ENCODE results near the gene PAPOLA. TPM values are rescaled to one million over a fixed set of nuclear protein-coding genes. Genes with fewer than 3 reads are reported as not detected.

Gene PAPOLA
- total RNA-seq, 4 donors from 2014 or later, result 111 to 167 (median 134) TPM

DNA sequence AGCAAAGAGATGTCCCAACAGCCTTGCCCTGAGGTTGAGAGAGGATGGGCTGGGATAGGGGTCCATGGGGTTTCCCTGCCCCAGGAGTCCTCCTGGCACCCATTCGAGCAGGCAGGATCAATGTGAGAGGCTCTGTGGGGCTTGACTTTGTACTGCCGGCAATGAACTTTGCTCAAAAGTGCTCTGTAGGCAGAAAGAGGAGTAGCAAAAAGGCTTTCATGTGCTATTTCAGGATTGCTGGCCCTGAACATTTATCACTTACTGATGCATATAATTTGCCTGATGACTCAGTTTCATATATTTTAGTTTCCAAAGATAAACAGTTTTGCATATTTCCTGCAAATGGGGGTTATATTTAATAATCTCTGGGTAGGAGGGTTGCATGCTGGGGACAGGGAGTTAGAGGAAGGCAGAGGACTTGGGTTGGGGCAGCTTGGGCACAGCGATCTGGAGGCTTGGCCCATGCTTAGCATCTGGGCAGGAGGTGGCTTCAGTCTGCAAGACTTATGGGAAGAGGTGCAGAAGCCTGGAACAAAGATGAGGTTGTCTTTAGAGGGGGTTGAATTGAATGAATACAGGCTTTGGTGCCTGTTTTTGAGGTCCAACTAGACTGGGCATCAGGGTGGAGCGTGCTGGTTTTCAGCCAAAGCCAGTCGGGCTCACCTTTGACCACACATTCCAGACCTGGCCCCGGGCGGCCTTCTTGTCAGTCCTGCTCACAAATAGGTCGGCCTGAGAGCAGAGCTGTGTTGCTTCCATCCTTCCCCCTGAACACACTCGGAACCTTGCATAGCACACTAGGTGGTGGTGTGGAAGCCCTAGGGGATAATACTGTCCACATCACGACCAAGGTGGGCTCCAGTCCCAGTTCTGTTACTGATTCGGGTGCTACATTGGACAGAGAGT lies 101.4 kb downstream of the PAPOLA start:
- no peaks in the 10 kb centered on the region for H3K36me3 ChIP-seq
- peaks cover 33% of the 10 kb centered on the region for H3K27me3 ChIP-seq
- WGBS, 2 donors (ENCODE audit: low coverage in 1 of 2), result 53 to 73% methylated on average over 5 to 7 of the region's 11 CpGs
- no peak for ATAC-seq
- no peaks in the 10 kb centered on the region for H3K4me1 ChIP-seq
- TF ChIP-seq EP300 (IDR thresholded peaks at IDR 0.05), result no peak
- TF ChIP-seq POLR2AphosphoS5 (IDR thresholded peaks at IDR 0.05), result no peak
- TF ChIP-seq, protein P1, sequence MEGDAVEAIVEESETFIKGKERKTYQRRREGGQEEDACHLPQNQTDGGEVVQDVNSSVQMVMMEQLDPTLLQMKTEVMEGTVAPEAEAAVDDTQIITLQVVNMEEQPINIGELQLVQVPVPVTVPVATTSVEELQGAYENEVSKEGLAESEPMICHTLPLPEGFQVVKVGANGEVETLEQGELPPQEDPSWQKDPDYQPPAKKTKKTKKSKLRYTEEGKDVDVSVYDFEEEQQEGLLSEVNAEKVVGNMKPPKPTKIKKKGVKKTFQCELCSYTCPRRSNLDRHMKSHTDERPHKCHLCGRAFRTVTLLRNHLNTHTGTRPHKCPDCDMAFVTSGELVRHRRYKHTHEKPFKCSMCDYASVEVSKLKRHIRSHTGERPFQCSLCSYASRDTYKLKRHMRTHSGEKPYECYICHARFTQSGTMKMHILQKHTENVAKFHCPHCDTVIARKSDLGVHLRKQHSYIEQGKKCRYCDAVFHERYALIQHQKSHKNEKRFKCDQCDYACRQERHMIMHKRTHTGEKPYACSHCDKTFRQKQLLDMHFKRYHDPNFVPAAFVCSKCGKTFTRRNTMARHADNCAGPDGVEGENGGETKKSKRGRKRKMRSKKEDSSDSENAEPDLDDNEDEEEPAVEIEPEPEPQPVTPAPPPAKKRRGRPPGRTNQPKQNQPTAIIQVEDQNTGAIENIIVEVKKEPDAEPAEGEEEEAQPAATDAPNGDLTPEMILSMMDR (IDR thresholded peaks at IDR 0.05), result no peak
- no peak overlapping the region for H3K4me3 ChIP-seq
- H3K27ac ChIP-seq, result no peak overlapping the region
- H3K9me3 ChIP-seq, result no peaks in the 10 kb centered on the region

DNA sequence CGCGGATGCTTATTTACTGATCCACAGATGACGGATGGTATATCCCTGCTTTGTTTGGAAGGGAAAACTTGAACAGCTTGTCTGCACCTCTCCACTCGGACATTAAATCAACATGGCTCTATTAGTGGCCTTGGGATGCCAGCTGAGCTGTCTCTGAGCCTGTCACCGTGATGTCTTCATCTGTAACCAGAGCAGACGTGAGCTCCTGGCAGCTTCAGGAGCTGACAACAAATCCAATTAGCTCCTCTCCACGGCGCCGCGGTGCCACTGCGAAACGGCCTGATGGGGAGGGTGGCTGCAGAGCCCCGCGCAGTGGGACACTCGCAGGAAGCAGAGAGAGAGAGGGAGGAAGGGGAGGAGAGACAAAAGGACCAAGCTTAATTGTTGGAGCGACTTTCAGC lies 112.3 kb downstream of the PAPOLA start:
- Histone ChIP-seq H3K4me3 (no peak overlapping the region), H3K4me1 (no peaks in the 10 kb centered on the region), H3K36me3 (no peaks in the 10 kb centered on the region), H3K27me3 (peaks cover 37% of the 10 kb centered on the region), H3K9me3 (no peaks in the 10 kb centered on the region), H3K27ac (no peak overlapping the region)
- TF ChIP-seq, protein P1 (IDR thresholded peaks at IDR 0.05), result no peak
- TF ChIP-seq POLR2A (IDR thresholded peaks at IDR 0.05) (no peak), POLR2AphosphoS5 (IDR thresholded peaks at IDR 0.05) (no peak), EP300 (IDR thresholded peaks at IDR 0.05) (no peak)
- ATAC-seq, result no peak
- 24 to 28% methylated on average over 3 to 9 of the region's 16 CpGs for WGBS, 2 donors (ENCODE audit: low coverage in 1 of 2)

DNA sequence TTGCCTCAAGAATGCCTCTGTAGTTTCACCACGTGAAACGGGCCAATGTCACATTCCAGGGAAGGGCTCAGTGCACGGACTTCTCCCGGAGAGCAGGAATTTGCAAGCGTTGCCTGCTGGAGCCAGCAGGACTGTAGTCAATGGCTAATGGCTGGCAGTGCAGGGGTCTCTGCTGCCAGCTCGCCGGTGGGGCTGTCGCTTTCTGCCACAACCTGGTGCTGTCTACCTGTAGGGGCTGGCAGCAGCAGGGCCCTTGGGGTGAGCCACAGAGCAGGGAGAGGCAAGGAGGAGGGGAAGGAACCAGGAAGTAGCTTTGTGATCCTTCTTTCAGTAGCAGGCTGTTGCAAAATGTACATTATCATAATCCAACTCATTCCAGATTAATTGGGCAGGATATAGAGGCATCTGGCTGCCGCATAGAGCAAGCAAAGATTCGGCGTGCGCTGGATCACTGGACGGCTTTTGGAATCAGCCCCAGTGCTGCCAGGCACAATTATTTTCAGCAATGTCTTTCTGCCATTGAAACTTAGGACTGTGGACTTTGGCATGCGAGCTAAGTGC lies 114.1 kb downstream of the PAPOLA start:
- no peak overlapping the region for H3K27ac ChIP-seq
- peaks cover 37% of the 10 kb centered on the region for H3K27me3 ChIP-seq
- H3K4me3 ChIP-seq, result no peak overlapping the region
- no peaks in the 10 kb centered on the region for H3K4me1 ChIP-seq
- TF ChIP-seq EP300 (IDR thresholded peaks at IDR 0.05), result no peak
- TF ChIP-seq, protein P1 (IDR thresholded peaks at IDR 0.05), result no peak
- TF ChIP-seq POLR2A (IDR thresholded peaks at IDR 0.05), result no peak
- TF ChIP-seq POLR2AphosphoS5 (IDR thresholded peaks at IDR 0.05), result no peak
- ATAC-seq, result no peak
- H3K36me3 ChIP-seq, result no peaks in the 10 kb centered on the region
- WGBS, 2 donors (ENCODE audit: low coverage in 1 of 2), result 45 to 90% methylated on average over 6 to 13 of the region's 14 CpGs
- no peaks in the 10 kb centered on the region for H3K9me3 ChIP-seq

Other genes starting within 250 kb of the PAPOLA start
- gene BDKRB1, start 246.2 kb upstream of the PAPOLA start, total RNA-seq, result 1 to 10 TPM in 2 of 4 donors, under 1 TPM in 1, not detected in 1; 0.50 to 7.9 (median 1.2) TPM
- gene ATG2B, start 139.0 kb upstream of the PAPOLA start, total RNA-seq, result 10 to 100 TPM; 18.9 to 40.5 (median 25.8) TPM
- gene GSKIP, start 138.9 kb upstream of the PAPOLA start, total RNA-seq, result 10 to 100 TPM; 11.0 to 58.3 (median 23.0) TPM
- gene AK7, start 110.3 kb upstream of the PAPOLA start, total RNA-seq, result 1 to 10 TPM in 2 of 4 donors, under 1 TPM in 1, not detected in 1; 0.94 to 3.8 (median 2.3) TPM

All from gastroesophageal sphincter (tissue), 4 donors.